GM18907 (cell line): ENCODE results near the gene PASK.
"Not testable (repeated sequence)": the region's sequence is repeated elsewhere in the genome, so short reads cannot be mapped to it uniquely, and the experiment has no call there.

ENCODE experiments used
- ATAC-seq: cut with Tn5 transposase; IDR thresholded peaks from one replicate; pipeline ENCODE4 v1.9.1; 2021; ENCODE audit warnings: mild to moderate bottlenecking, moderate library complexity; ENCODE audit not compliant: unreplicated experiment

PASK gene

GRCh38 chr2:241108271-241109209, 40.7 kb downstream of the PASK start:
- no peak for ATAC-seq

GRCh38 chr2:241107031-241107783, 42.1 kb downstream of the PASK start:
- no peak for ATAC-seq

- ATAC-seq: no peak
Measured at GRCh38 chr2:241105641-241106040, 43.6 kb downstream of the PASK start.

GRCh38 chr2:241104611-241105010, 44.7 kb downstream of the PASK start:
- not testable (repeated sequence) for ATAC-seq

GRCh38 chr2:241103176-241103595, 46.1 kb downstream of the PASK start:
- ATAC-seq: no peak

GRCh38 chr2:241102239-241102803, 47.0 kb downstream of the PASK start, which contains the start of gene MTERF4:
MTERF4 (minus strand) TSS chr2:241102287; CDS start chr2:241102273, 14 bp downstream.
- peak; percentile 82 for ATAC-seq

GRCh38 chr2:241099246-241099645, 50.0 kb downstream of the PASK start:
- ATAC-seq: no peak

GRCh38 chr2:241096979-241097378, 52.3 kb downstream of the PASK start:
- peak; percentile 41 for ATAC-seq

- ATAC-seq: no peak
Measured at GRCh38 chr2:241095594-241096290, 53.5 kb downstream of the PASK start.

GRCh38 chr2:241094924-241095420, 54.3 kb downstream of the PASK start:
- ATAC-seq: no peak

- no peak for ATAC-seq
Measured at GRCh38 chr2:241094172-241094571, 55.1 kb downstream of the PASK start.

- ATAC-seq: not testable (repeated sequence)
Measured at GRCh38 chr2:241093133-241093781, 56.0 kb downstream of the PASK start.

- ATAC-seq: no peak
Measured at GRCh38 chr2:241092677-241093076, 56.6 kb downstream of the PASK start.

GRCh38 chr2:241091734-241092445, 57.4 kb downstream of the PASK start:
- no peak for ATAC-seq

- no peak for ATAC-seq
Measured at GRCh38 chr2:241091201-241091600, 58.1 kb downstream of the PASK start.

GRCh38 chr2:241088791-241089732, 60.2 kb downstream of the PASK start:
- ATAC-seq: no peak

- ATAC-seq: peak; percentile 49
Measured at GRCh38 chr2:241088376-241088775, 60.9 kb downstream of the PASK start.
